ENCODE data around the gene L3MBTL4. TPM values are rescaled to one million over a fixed set of nuclear protein-coding genes. Genes with fewer than 3 reads are reported as not detected.
"Not testable (repeated sequence)": the region's sequence is repeated elsewhere in the genome, so short reads cannot be mapped to it uniquely, and the experiment has no call there.

The L3MBTL4 gene
- total RNA-seq, 4 donors from 2014 or later = 3.6 to 9.0 (median 5.0) TPM

GRCh38 chr18:6271585-6271984 is 143.1 kb downstream of the L3MBTL4 start:
- TF ChIP-seq POLR2A (IDR thresholded peaks at IDR 0.05) (no peak), CTCF (IDR thresholded peaks at IDR 0.05) (no peak)
- Histone ChIP-seq H3K36me3 (no peaks in the 10 kb centered on the region), H3K9me3 (no peaks in the 10 kb centered on the region), H3K27me3 (no peaks in the 10 kb centered on the region), H3K4me3 (no peak overlapping the region), H3K27ac (no peak overlapping the region), H3K4me1 (no peaks in the 10 kb centered on the region)
- DNase-seq = no peak
- 78 to 90% methylated on average over 18 of the region's 18 CpGs for WGBS, 2 donors
- intact Hi-C loops (cut with DNase I) = no loop called here

- Histone ChIP-seq H3K4me3 (no peak overlapping the region), H3K9me3 (no peaks in the 10 kb centered on the region), H3K36me3 (no peaks in the 10 kb centered on the region), H3K4me1 (no peaks in the 10 kb centered on the region), H3K27ac (no peak overlapping the region), H3K27me3 (no peaks in the 10 kb centered on the region)
- intact Hi-C loops (cut with DNase I) = no loop called here
- no peak for TF ChIP-seq CTCF (IDR thresholded peaks at IDR 0.05)
- TF ChIP-seq POLR2A (IDR thresholded peaks at IDR 0.05) = no peak
- no peak for DNase-seq
- 74 to 81% methylated on average over 8 of the region's 8 CpGs for WGBS, 2 donors
Measured at GRCh38 chr18:6270771-6271216, 143.9 kb downstream of the L3MBTL4 start.

- no peak for DNase-seq
- no peak for TF ChIP-seq CTCF (IDR thresholded peaks at IDR 0.05)
- TF ChIP-seq POLR2A (IDR thresholded peaks at IDR 0.05) = no peak
- 72 to 79% methylated on average over 12 of the region's 12 CpGs for WGBS, 2 donors
- no peaks in the 10 kb centered on the region for H3K36me3 ChIP-seq
- H3K4me1 ChIP-seq = no peaks in the 10 kb centered on the region
- no peak overlapping the region for H3K27ac ChIP-seq
- no peaks in the 10 kb centered on the region for H3K9me3 ChIP-seq
- intact Hi-C loops (cut with DNase I) = no loop called here
- H3K27me3 ChIP-seq = no peaks in the 10 kb centered on the region
- H3K4me3 ChIP-seq = no peak overlapping the region
Measured at GRCh38 chr18:6269660-6270332, 144.9 kb downstream of the L3MBTL4 start.

GRCh38 chr18:6266212-6266611 is 148.5 kb downstream of the L3MBTL4 start:
- H3K27me3 ChIP-seq = no peaks in the 10 kb centered on the region
- no peak overlapping the region for H3K4me3 ChIP-seq
- no peak for DNase-seq
- no peaks in the 10 kb centered on the region for H3K4me1 ChIP-seq
- H3K27ac ChIP-seq = no peak overlapping the region
- intact Hi-C loops (cut with DNase I) = no loop called here
- WGBS, 2 donors = 77 to 86% methylated on average over 3 of the region's 3 CpGs
- TF ChIP-seq POLR2A (IDR thresholded peaks at IDR 0.05) = no peak
- TF ChIP-seq CTCF (IDR thresholded peaks at IDR 0.05) = no peak
- H3K36me3 ChIP-seq = peaks cover 0 to 21% (median 0%) of the 10 kb centered on the region in 3 donors
- H3K9me3 ChIP-seq = no peaks in the 10 kb centered on the region

- 90 to 94% methylated on average over 3 to 8 of the region's 8 CpGs for WGBS, 2 donors
- Histone ChIP-seq H3K27me3 (no peaks in the 10 kb centered on the region), H3K27ac (no peak overlapping the region), H3K36me3 (peaks cover 0 to 26% (median 0%) of the 10 kb centered on the region in 3 donors), H3K4me3 (no peak overlapping the region), H3K9me3 (peaks cover 0 to 14% (median 0%) of the 10 kb centered on the region in 3 donors), H3K4me1 (no peaks in the 10 kb centered on the region)
- intact Hi-C loops (cut with DNase I) = no loop called here
- DNase-seq = no peak
- no peak for TF ChIP-seq CTCF (IDR thresholded peaks at IDR 0.05)
- no peak for TF ChIP-seq POLR2A (IDR thresholded peaks at IDR 0.05)
Measured at GRCh38 chr18:6261938-6262337, 152.8 kb downstream of the L3MBTL4 start.

- H3K4me1 ChIP-seq = peaks cover 0 to 15% (median 0%) of the 10 kb centered on the region in 3 donors
- 82 to 86% methylated on average over 1 of the region's 1 CpG for WGBS, 2 donors
- H3K27me3 ChIP-seq; DNase-seq; H3K27ac ChIP-seq; intact Hi-C loops (cut with DNase I); H3K4me3 ChIP-seq: not testable (repeated sequence)
- peaks cover 0 to 26% (median 0%) of the 10 kb centered on the region in 3 donors for H3K36me3 ChIP-seq
- peaks cover 0 to 14% (median 0%) of the 10 kb centered on the region in 3 donors for H3K9me3 ChIP-seq
Measured at GRCh38 chr18:6259324-6259723, 155.4 kb downstream of the L3MBTL4 start.

Data from esophagus squamous epithelium (tissue), 5 donors.